Measurements from ENCODE around the gene ABHD12.

Gene ABHD12

GRCh38 chr20:25279403-25279802 is 111.2 kb downstream of the ABHD12 start:
- no peak overlapping the region for H3K4me3 ChIP-seq (ENCODE audit: low read depth, low read length)
- no peak for DNase-seq (ENCODE audit: low read depth)
- no peak for TF ChIP-seq CTCF (conservative IDR thresholded peaks at IDR 0.05; ENCODE audit: low read depth, low read length)

GRCh38 chr20:25278636-25279361 is 111.8 kb downstream of the ABHD12 start:
- H3K4me3 ChIP-seq (ENCODE audit: low read depth, low read length), result no peak overlapping the region
- no peak for TF ChIP-seq CTCF (conservative IDR thresholded peaks at IDR 0.05; ENCODE audit: low read depth, low read length)
- no peak for DNase-seq (ENCODE audit: low read depth)

DNA sequence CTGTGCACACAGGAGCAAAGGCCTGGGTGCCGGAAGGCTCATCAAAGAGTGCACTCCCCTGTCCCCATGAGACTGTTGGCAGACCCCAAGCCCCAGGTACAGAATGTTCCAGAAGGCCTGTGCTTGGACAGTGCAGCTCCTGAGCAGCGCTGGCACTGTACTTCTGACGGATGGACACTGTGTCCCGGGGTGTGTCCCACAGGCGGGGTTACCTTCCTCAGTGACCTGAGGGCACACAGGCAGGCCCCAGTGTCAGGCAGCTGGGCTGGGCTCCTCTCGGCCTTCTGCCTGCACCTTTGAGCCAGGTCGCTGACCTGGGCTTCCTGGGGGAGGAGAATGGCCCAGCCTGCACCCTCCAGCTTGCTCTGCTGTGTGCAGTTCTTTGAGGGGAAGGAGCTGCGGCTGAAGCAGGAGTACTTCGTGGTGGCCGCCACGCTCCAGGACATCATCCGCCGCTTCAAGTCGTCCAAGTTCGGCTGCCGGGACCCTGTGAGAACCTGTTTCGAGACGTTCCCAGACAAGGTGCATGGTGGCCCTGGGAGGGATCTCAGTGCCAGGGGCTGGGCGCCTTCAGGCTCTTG is 112.6 kb downstream of the ABHD12 start:
- H3K4me3 ChIP-seq (ENCODE audit: low read depth, low read length), result no peak overlapping the region
- TF ChIP-seq CTCF (conservative IDR thresholded peaks at IDR 0.05; ENCODE audit: low read depth, low read length), result no peak
- DNase-seq (ENCODE audit: low read depth), result no peak

GRCh38 chr20:25277051-25277801 is 113.4 kb downstream of the ABHD12 start:
- no peak overlapping the region for H3K4me3 ChIP-seq (ENCODE audit: low read depth, low read length)
- no peak for DNase-seq (ENCODE audit: low read depth)
- no peak for TF ChIP-seq CTCF (conservative IDR thresholded peaks at IDR 0.05; ENCODE audit: low read depth, low read length)

GRCh38 chr20:25276533-25277050 is 114.0 kb downstream of the ABHD12 start:
- DNase-seq (ENCODE audit: low read depth), result no peak
- H3K4me3 ChIP-seq (ENCODE audit: low read depth, low read length), result no peak overlapping the region
- no peak for TF ChIP-seq CTCF (conservative IDR thresholded peaks at IDR 0.05; ENCODE audit: low read depth, low read length)

GRCh38 chr20:25275813-25276532 is 114.7 kb downstream of the ABHD12 start:
- no peak for TF ChIP-seq CTCF (conservative IDR thresholded peaks at IDR 0.05; ENCODE audit: low read depth, low read length)
- no peak overlapping the region for H3K4me3 ChIP-seq (ENCODE audit: low read depth, low read length)
- DNase-seq (ENCODE audit: low read depth), result no peak

Measured in choroid plexus epithelial cell (primary cell).